Measurements from ENCODE around the gene NAP1L4.

Gene NAP1L4, protein sequence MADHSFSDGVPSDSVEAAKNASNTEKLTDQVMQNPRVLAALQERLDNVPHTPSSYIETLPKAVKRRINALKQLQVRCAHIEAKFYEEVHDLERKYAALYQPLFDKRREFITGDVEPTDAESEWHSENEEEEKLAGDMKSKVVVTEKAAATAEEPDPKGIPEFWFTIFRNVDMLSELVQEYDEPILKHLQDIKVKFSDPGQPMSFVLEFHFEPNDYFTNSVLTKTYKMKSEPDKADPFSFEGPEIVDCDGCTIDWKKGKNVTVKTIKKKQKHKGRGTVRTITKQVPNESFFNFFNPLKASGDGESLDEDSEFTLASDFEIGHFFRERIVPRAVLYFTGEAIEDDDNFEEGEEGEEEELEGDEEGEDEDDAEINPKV

DNA sequence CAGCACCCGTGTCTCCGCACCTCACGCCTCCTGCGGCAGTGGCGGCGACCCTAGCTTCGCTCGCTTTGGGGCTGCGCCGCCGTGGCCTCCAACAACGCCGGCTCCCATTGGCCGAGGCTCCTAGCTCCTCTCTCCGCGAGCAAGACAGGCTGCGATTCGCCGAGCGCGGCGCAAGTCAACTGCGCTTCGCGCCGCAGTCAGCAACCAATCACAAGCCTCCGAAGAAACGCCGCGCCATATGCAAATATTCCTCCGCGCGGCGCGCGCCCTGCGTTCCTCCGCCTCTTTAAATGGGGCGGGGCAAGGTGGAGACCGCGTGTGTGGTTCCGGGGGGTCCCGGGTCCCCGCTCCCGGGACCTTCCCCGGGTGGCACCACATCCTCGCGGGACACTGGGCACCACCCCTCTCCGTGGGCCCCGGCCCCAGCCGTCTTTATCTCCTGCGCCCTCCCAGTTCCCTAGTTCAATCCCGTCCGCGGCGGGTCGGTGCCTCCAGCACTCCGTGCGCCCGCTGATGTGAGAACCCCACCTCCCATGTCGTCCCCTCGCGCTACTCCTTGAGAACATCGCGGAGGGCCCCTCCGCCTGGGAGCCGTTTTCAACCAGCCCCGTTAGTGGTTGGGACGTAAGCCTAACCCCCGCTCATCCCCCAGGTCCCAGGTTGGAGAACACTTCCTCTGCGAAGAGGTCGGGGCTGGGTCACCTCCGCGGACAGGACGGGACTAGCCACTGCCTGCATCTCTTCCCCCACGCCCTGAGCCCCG lies at the start of gene NAP1L4:
Gene NAP1L4, minus strand, starts transcription at position 96 of the 763 bp plus-strand sequence. CDS start 13,109 bp downstream, outside the sequence.
- H3K4me3 ChIP-seq (ENCODE audit: low read depth, low read length): peak within 1 kb of the TSS; percentile 66
- TF ChIP-seq, protein P1, sequence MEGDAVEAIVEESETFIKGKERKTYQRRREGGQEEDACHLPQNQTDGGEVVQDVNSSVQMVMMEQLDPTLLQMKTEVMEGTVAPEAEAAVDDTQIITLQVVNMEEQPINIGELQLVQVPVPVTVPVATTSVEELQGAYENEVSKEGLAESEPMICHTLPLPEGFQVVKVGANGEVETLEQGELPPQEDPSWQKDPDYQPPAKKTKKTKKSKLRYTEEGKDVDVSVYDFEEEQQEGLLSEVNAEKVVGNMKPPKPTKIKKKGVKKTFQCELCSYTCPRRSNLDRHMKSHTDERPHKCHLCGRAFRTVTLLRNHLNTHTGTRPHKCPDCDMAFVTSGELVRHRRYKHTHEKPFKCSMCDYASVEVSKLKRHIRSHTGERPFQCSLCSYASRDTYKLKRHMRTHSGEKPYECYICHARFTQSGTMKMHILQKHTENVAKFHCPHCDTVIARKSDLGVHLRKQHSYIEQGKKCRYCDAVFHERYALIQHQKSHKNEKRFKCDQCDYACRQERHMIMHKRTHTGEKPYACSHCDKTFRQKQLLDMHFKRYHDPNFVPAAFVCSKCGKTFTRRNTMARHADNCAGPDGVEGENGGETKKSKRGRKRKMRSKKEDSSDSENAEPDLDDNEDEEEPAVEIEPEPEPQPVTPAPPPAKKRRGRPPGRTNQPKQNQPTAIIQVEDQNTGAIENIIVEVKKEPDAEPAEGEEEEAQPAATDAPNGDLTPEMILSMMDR (IDR thresholded peaks at IDR 0.05; ENCODE audit: low read depth, low read length): no peak

DNA sequence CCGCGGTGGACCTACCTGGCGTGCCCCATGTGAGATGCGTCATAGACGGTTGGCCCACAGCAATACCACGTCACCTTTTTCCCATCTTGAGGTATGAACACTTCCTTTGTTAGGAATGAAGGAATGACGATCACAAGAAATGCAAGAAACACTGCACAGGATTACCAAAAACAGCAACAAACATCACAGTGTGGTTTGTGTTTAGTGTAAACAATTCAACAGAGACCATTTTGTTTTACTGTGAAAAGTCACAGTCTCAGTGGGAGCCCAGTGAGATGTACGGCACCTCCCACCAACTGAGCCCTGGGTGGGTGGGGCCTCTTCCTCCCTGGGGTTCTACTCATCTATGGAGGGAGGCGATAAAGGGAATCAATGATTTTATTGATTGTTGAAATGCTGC lies 48.8 kb upstream of the NAP1L4 start:
- TF ChIP-seq, protein P1 (IDR thresholded peaks at IDR 0.05; ENCODE audit: low read depth, low read length): no peak
- no peak overlapping the region for H3K4me3 ChIP-seq (ENCODE audit: low read depth, low read length)

DNA sequence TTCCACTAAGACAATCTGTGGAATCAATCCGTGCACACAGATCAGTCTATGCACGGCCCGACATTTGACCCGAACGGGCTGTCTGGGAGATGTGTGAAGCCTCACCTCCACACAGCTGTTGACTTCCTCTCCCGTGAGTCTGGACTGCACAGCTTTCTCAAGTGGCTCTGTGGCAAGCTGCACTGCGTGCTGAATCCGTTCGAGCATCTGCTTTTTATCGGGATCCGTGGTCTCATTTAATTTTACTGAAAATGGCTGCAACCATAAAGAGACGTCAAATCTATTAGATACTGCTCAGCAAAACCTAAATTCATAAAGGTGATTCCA lies 45.8 kb upstream of the NAP1L4 start:
- TF ChIP-seq, protein P1 (IDR thresholded peaks at IDR 0.05; ENCODE audit: low read depth, low read length): no peak
- H3K4me3 ChIP-seq (ENCODE audit: low read depth, low read length): no peak overlapping the region

DNA sequence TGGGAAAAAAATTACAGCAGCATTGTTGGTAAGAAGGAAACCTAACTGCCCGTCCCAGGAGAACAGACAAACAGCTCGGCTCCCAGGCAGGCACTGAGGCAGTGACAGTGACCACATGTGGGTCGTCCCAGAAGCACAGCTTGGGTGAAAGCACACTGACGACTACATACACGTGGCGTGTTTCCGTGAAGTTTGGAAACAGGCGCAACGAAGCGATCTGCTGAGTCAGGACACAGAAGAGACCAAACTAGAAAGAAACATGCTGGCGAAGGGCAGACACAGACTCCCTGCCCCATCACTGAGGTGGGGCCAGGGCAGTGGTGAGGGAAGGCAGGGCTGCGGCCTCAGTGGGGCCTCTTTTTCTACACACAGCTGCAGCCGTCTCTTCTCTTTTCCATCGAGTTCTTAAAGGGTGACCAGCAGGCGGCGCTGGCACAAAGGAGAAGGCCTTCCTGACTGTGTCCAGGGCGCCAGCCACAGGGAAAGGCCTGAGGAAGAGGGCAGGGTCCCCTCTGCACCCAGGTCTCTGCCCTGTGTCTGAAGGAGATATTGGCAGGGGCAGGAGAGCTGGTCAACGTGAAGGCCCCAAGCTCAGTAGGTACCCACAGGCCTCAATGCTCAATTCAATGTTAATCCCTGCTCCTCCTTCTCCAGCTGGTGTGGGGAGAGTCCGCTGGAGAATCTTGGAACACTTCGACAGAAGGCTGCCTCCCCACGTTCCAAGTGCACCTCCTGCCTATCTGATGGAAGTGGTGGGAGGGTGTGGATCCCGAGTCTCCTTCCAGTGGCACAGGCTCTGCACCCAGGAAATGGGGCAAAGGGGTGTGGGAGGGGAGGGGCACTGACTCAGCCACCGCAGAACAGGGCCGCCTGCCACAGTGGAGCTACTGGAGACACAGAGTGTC lies 45.2 kb upstream of the NAP1L4 start:
- H3K4me3 ChIP-seq (ENCODE audit: low read depth, low read length): no peak overlapping the region
- TF ChIP-seq, protein P1 (IDR thresholded peaks at IDR 0.05; ENCODE audit: low read depth, low read length): peak; percentile 75

DNA sequence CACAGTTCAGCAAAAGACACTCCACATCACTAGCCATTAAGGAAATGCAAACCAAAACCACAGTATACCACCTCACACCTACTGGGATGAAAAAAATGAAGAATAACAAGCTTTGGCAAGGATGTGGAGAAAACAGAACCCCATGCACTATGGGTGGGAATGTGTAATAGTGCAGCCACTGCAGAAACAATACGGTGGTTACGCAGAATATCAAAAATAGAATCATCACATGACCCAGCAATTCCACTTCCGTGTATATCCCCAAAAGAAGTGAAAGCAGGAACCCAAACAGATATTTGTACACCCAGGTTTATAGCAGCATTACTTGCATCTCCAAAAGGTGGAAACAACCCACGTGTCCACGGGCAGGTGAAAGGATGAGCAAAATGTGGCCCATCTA lies 44.3 kb upstream of the NAP1L4 start:
- TF ChIP-seq, protein P1 (IDR thresholded peaks at IDR 0.05; ENCODE audit: low read depth, low read length): no peak
- no peak overlapping the region for H3K4me3 ChIP-seq (ENCODE audit: low read depth, low read length)

DNA sequence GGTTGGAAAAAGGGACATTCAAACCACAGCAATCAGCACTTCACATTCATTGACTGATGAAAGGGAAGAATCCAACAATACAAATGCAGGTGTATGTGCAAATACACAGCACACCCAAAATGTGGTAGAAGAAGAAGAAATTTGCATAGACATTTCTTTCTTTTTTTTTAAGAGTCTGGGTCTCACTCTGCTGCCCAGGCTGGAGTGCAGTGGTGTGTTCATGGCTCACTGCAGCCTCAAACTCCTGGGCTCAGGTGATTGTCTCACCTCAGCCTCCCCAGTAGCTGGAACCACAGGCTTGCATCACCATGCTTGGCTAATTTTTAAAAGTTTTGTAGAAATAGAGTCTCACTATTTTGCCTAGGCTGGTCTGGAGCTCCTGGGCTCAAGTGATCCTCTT lies 43.2 kb upstream of the NAP1L4 start:
- no peak overlapping the region for H3K4me3 ChIP-seq (ENCODE audit: low read depth, low read length)
- TF ChIP-seq, protein P1 (IDR thresholded peaks at IDR 0.05; ENCODE audit: low read depth, low read length): no peak

Measured in WI38 (cell line).